Measurements from ENCODE around the gene NUAK2. TPM values are rescaled to one million over a fixed set of nuclear protein-coding genes. Genes with fewer than 3 reads are reported as not detected.

NUAK2 gene
- total RNA-seq, 1 donor from 2014 or later, result 1.2 TPM

Other genes starting within 250 kb of the NUAK2 start
- 2.7 TPM for gene TMEM81, start 237.3 kb downstream of the NUAK2 start, total RNA-seq
- 9.3 TPM for gene RBBP5, start 199.8 kb downstream of the NUAK2 start, total RNA-seq
- gene DSTYK, start 110.0 kb downstream of the NUAK2 start, total RNA-seq, result 5.3 TPM
- gene TMCC2, start 93.8 kb downstream of the NUAK2 start, total RNA-seq, result 1.3 TPM
- gene KLHDC8A, start 35.2 kb upstream of the NUAK2 start, total RNA-seq, result 0.24 TPM
- gene LEMD1, start 100.3 kb upstream of the NUAK2 start, total RNA-seq, result not detected
- not detected for gene BLACAT1, start 134.3 kb upstream of the NUAK2 start, total RNA-seq
- gene CDK18, start 182.9 kb upstream of the NUAK2 start, total RNA-seq, result 172 TPM